ENCODE measurements around the gene NUP50.

Gene NUP50

GRCh38 chr22:45205276-45205925, 41.7 kb downstream of the NUP50 start:
- TF ChIP-seq CTCF (conservative IDR thresholded peaks at IDR 0.05) (no peak), ZFX (IDR thresholded peaks at IDR 0.05) (no peak)
- no peak overlapping the region for H3K27ac ChIP-seq

GRCh38 chr22:45206233-45206632, 42.5 kb downstream of the NUP50 start:
- TF ChIP-seq CTCF (conservative IDR thresholded peaks at IDR 0.05) (no peak), ZFX (IDR thresholded peaks at IDR 0.05) (no peak)
- H3K27ac ChIP-seq, result no peak overlapping the region

GRCh38 chr22:45207533-45207932, 43.8 kb downstream of the NUP50 start:
- no peak overlapping the region for H3K27ac ChIP-seq
- no peak for TF ChIP-seq CTCF (conservative IDR thresholded peaks at IDR 0.05)
- no peak for TF ChIP-seq ZFX (IDR thresholded peaks at IDR 0.05)

- TF ChIP-seq CTCF (conservative IDR thresholded peaks at IDR 0.05), result no peak
- no peak overlapping the region for H3K27ac ChIP-seq
Observed at GRCh38 chr22:45207981-45208664, 44.4 kb downstream of the NUP50 start.

- H3K27ac ChIP-seq, result no peak overlapping the region
- TF ChIP-seq CTCF (conservative IDR thresholded peaks at IDR 0.05), result no peak
- TF ChIP-seq ZFX (IDR thresholded peaks at IDR 0.05), result no peak
Observed at GRCh38 chr22:45208696-45208992, 44.9 kb downstream of the NUP50 start.

GRCh38 chr22:45208993-45209838, 45.5 kb downstream of the NUP50 start:
- TF ChIP-seq ZFX (IDR thresholded peaks at IDR 0.05), result no peak
- TF ChIP-seq CTCF (conservative IDR thresholded peaks at IDR 0.05), result no peak; the same call in 1 of the 2 replicates
- H3K27ac ChIP-seq, result no peak overlapping the region

GRCh38 chr22:45210174-45210573, 46.4 kb downstream of the NUP50 start:
- TF ChIP-seq CTCF (conservative IDR thresholded peaks at IDR 0.05) (no peak), ZFX (IDR thresholded peaks at IDR 0.05) (no peak)
- no peak overlapping the region for H3K27ac ChIP-seq
